A673 (cell line): Measurements from ENCODE around the gene SLC7A5. TPM values are rescaled to one million over a fixed set of nuclear protein-coding genes. Genes with fewer than 3 reads are reported as not detected.
"Not testable (repeated sequence)": the region's sequence is repeated elsewhere in the genome, so short reads cannot be mapped to it uniquely, and the experiment has no call there.

Experiments used
- BruUV-seq: library from RNA; stranded (reverse); fragments of 400-500 nt; replicated peaks from 2 replicates; lab custom pipeline; 2021; lab: Mats Ljungman, UMichigan
- CTCF ChIA-PET: fragments of 300-600 bp; sonication (Branson Sonifier 250); formaldehyde crosslinking; loops from one replicate; lab custom pipeline; 2022; ENCODE audit warnings: antibody characterized with exemption; lab: Charles Lee
- POLR2A ChIA-PET: fragments of 300-600 bp; sonication (Branson Sonifier 250); formaldehyde crosslinking; loops from one replicate; lab custom pipeline; 2022; ENCODE audit warnings: antibody characterized with exemption; ENCODE audit not compliant: low non-redundant PET; lab: Charles Lee
- DNase-seq: peaks from one replicate; pipeline ENCODE4 v3.0.0-alpha.2; 2015; ENCODE audit warnings: low spot score
- H3K27ac ChIP-seq: fragments of 200-600 bp; sonication (generic); 2 replicates; pipeline ENCODE4 v1.5.1; 2016; ENCODE audit warnings: mixed run types, low read depth, mild to moderate bottlenecking, mixed read lengths, antibody characterized with exemption, low read length; ENCODE audit not compliant: poor library complexity, severe bottlenecking
- H3K27me3 ChIP-seq: fragments of 200-600 bp; sonication (generic); replicated peaks from 2 replicates; pipeline ENCODE4 v1.6.1; 2017; ENCODE audit warnings: mixed run types, low read depth, mild to moderate bottlenecking, mixed read lengths, antibody characterized with exemption, low read length; ENCODE audit not compliant: insufficient read depth, poor library complexity
- H3K36me3 ChIP-seq: fragments of 200-600 bp; sonication (generic); 2 replicates; pipeline ENCODE4 v1.6.1; 2016; ENCODE audit warnings: mixed run types, mild to moderate bottlenecking, mixed read lengths, antibody characterized with exemption, low read length; ENCODE audit not compliant: insufficient read depth, poor library complexity, severe bottlenecking
- H3K4me1 ChIP-seq: fragments of 200-600 bp; sonication (generic); 2 replicates; pipeline ENCODE4 v1.6.1; 2017; ENCODE audit warnings: mixed run types, mild to moderate bottlenecking, mixed read lengths, antibody characterized with exemption, low read length; ENCODE audit not compliant: insufficient read depth, poor library complexity, severe bottlenecking
- H3K4me3 ChIP-seq: fragments of 200-600 bp; sonication (generic); 2 replicates; pipeline ENCODE4 v1.5.1; 2016; ENCODE audit warnings: low read depth, mixed run types, mild to moderate bottlenecking, mixed read lengths, low read length; ENCODE audit not compliant: poor library complexity, severe bottlenecking
- H3K9me3 ChIP-seq: fragments of 200-600 bp; sonication (generic); 2 replicates; pipeline ENCODE4 v1.6.1; 2016; ENCODE audit warnings: mixed run types, low read depth, mild to moderate bottlenecking, mixed read lengths, antibody characterized with exemption, low read length; ENCODE audit not compliant: poor library complexity, severe bottlenecking
- EZH2 ChIP-seq: fragments of 200-600 bp; sonication (generic); IDR thresholded peaks from 2 replicates; pipeline ENCODE4 v1.6.1; 2017; ENCODE audit warnings: borderline replicate concordance, low read depth, mild to moderate bottlenecking, mixed read lengths, antibody characterized with exemption, low read length; ENCODE audit not compliant: poor library complexity, severe bottlenecking
- intact Hi-C: fragments of 100-400 bp; cut with micrococcal nuclease; formaldehyde crosslinking; loops from one replicate; pipeline ENCODE4 v1.10.0; 2022; ENCODE audit not compliant: unreplicated experiment
- total RNA-seq: library from RNA; stranded (reverse); gene quantifications from 2 replicates; pipeline ENCODE4 v1.2.3, GENCODE V29; 2021
- TF ChIP-seq, protein P1 (sequence below): fragments of 300-800, 200-600 bp; sonication (generic); conservative IDR thresholded peaks from 2 replicates; pipeline ENCODE4 v1.5.1; 2017; ENCODE audit warnings: low read depth, mild to moderate bottlenecking, antibody characterized with exemption, low read length, moderate library complexity, mixed read lengths

Gene SLC7A5
- total RNA-seq, 1 experiment from 2014 or later, result 371 TPM

DNA sequence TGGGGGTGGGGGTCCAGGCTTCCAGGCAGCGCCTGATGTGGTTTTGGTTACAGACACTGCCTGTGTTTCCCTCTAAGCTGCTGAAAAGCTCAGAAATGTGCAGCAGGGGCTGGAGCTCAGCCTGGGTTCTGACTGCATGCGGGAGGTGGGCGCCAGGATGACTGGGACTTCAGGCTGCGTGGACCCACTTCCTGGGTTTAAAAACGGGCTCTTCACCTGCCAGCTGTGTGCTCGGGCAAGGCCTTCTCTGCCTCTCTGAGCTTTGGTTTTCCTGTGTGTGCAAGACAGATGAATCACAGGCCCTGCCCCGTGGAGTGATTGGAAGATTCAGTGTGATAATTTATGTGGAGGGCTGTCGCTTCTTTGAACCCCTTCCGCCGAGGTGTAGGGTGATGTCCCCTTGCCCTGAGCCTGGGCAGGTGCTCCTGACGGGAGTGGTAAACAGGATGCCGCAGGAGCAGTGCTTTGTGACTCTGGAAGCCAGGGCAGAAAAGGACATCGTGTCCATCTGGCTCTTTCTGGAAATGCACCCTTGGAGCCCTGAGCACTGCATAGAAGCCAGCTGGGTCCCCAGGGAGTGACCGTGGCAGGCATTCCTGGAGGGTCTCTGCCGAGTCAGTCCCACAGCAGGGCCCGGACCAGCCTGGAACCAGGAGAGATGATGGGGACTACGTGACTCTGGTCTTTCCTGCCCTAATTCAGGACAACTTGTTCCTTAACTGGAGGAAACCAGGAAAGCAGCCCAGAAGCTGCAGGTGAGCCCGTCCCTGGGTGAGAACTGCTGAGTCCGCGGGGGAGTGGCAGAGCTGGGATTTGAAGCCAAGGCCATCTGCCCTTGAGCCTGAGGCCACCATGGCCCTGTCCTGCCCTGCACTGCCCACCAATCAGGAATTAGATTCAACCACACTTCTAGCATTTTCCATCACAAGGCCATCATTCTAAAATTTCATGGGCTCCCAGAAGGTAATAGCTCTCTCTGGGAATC, 28.5 kb upstream of the SLC7A5 start:
- TF ChIP-seq, protein P1, sequence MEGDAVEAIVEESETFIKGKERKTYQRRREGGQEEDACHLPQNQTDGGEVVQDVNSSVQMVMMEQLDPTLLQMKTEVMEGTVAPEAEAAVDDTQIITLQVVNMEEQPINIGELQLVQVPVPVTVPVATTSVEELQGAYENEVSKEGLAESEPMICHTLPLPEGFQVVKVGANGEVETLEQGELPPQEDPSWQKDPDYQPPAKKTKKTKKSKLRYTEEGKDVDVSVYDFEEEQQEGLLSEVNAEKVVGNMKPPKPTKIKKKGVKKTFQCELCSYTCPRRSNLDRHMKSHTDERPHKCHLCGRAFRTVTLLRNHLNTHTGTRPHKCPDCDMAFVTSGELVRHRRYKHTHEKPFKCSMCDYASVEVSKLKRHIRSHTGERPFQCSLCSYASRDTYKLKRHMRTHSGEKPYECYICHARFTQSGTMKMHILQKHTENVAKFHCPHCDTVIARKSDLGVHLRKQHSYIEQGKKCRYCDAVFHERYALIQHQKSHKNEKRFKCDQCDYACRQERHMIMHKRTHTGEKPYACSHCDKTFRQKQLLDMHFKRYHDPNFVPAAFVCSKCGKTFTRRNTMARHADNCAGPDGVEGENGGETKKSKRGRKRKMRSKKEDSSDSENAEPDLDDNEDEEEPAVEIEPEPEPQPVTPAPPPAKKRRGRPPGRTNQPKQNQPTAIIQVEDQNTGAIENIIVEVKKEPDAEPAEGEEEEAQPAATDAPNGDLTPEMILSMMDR, result no peak
- no peak for TF ChIP-seq EZH2
- H3K4me1 ChIP-seq, result no peaks in the 10 kb centered on the region
- intact Hi-C loops, result no loop called here
- ChIA-PET POLR2A (no interaction called here), CTCF (no interaction called here)
- no peak overlapping the region for H3K27ac ChIP-seq
- DNase-seq, result no peak
- H3K36me3 ChIP-seq, result no peaks in the 10 kb centered on the region
- H3K27me3 ChIP-seq, result no peaks in the 10 kb centered on the region
- H3K4me3 ChIP-seq, result no peak overlapping the region
- BruUV-seq, result no TSS peak
- H3K9me3 ChIP-seq, result no peaks in the 10 kb centered on the region

DNA sequence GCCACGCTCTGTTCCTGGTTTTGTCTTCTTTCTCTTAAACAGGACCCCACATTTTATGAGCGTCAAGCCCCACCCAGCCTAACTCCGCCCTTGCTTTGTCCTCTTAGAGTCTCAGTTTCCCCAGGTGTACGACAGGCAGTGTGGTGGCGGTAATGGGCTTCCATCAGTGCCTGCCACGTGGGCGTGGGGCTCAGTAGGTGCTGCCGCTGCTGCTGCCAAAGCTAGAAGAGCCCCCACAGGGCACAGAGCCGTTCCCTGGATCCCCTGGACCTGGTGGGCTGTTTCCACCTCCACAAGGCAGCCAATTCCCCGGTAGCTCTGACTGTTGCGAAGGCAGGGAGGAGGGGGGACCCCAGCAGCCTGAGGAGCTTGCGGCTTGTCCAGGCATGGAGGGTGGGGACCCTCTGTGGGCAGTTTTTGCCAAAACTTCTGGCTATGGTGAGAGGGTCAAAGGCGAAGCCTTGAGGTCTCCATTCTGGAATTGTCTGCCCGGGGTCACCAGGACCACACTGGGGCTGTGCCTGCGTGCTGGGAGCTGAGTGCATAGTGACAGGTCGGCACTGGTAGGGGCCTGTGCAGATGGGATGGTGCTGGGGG, 27.7 kb upstream of the SLC7A5 start:
- H3K27ac ChIP-seq, H3K4me3 ChIP-seq, intact Hi-C loops, CTCF ChIA-PET, H3K9me3 ChIP-seq, BruUV-seq, H3K4me1 ChIP-seq, DNase-seq, H3K27me3 ChIP-seq, POLR2A ChIA-PET, H3K36me3 ChIP-seq: not testable (repeated sequence)

DNA sequence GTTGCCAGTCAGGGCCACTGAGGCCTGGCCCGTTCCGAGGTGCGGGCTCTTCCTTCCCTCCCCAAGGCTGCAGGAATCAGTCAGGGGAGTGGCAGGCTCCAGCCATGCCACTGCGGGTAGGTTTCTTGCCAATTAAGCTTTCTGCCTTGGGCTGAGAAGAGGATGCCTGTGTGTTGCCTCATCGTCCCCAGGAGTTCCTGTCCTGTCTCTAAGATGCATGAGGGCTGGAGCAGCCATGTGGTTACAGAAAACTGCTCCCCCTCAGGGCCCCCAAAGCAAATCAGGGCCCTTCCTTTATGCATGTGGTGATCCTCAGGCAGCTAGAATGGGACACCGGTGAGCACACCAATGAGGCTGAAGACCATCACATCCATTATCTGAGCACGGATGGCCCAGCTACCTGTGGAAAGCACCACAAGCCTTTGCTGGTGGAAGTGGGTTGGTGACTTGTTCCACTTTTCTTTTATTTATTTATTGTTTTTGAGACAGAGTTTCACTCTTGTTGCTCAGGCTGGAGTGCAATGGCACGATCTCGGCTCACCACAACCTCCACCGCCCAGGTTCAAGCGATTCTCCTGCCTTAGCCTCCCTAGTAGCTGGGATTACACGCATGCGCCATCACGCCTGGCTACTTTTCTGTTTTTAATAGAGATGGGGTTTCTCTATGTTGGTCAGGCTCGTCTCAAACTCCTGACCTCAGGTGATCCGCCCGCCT, 27.0 kb upstream of the SLC7A5 start:
- BruUV-seq, H3K9me3 ChIP-seq, H3K27ac ChIP-seq, intact Hi-C loops, H3K27me3 ChIP-seq, DNase-seq, CTCF ChIA-PET, H3K36me3 ChIP-seq, H3K4me1 ChIP-seq, H3K4me3 ChIP-seq, POLR2A ChIA-PET: not testable (repeated sequence)

DNA sequence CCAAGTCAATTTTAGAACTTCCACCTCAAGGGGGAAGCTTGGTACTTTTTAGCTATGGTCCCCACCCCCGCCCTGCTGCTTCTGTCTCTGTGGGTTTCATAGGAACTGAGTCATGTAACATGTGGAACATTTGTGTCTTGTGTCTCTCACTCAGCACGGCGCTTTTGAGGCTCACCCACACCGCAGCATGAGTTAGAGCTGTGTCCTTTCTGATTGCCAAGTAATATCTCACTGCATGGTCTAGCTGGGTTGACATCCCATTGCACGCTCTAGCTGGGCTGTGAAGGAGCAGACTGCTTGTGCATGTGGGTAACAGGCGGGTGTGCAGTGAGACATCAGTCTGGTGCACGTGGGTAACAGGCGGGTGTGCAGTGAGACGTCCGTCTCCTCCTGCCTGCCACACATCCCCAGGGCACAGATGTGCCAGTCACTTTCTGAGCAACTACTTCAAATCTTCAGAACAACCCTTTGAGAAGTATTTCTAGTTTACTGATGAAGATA, 26.4 kb upstream of the SLC7A5 start:
- ChIA-PET CTCF (no interaction called here), POLR2A (no interaction called here)
- TF ChIP-seq, protein P1, result no peak
- TF ChIP-seq EZH2, result no peak
- Histone ChIP-seq H3K9me3 (no peaks in the 10 kb centered on the region), H3K36me3 (no peaks in the 10 kb centered on the region), H3K4me3 (no peak overlapping the region), H3K27ac (no peak overlapping the region), H3K4me1 (no peaks in the 10 kb centered on the region), H3K27me3 (no peaks in the 10 kb centered on the region)
- intact Hi-C loops, result no loop called here
- DNase-seq, result no peak
- BruUV-seq, result no TSS peak

DNA sequence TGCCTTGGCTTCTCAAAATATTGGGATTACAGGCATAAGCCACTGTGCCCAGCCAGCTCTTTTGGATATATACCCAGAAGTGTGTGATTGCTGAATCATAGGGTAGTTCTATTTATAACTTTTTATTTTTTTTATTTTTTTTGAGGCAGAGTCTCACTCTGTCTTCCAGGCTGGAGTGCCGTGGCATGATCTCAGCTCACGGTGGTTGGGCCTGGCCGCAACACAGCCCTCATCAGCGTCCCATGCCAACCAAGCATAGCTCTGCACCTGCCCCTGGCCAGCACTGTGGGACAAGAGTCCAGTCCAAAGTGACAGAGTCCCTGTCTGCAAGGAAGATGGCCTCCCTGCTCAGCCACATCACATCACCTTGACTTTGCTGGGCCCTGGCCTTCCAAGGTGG, 24.7 kb upstream of the SLC7A5 start:
- H3K27ac ChIP-seq, H3K27me3 ChIP-seq, DNase-seq, intact Hi-C loops, H3K4me1 ChIP-seq, POLR2A ChIA-PET, H3K36me3 ChIP-seq, BruUV-seq, H3K4me3 ChIP-seq, H3K9me3 ChIP-seq: not testable (repeated sequence)
- CTCF ChIA-PET, result interaction anchor here (0.5 kb wide), 1 partner anchor 10 kb away, joined by 3 read pairs; no protein-coding TSS in a partner anchor
